ENCODE results near the gene HAUS3. TPM values are rescaled to one million over a fixed set of nuclear protein-coding genes. Genes with fewer than 3 reads are reported as not detected.
A peak's percentile ranks its signal among the peaks of the same experiment; 100 is the strongest.

The HAUS3 gene
- total and polyA plus RNA-seq, 2 of the 13 experiments (the other 11 are each of a cell fraction or from before 2014, with no cell fraction given), result 3.9 to 12.6 TPM

DNA sequence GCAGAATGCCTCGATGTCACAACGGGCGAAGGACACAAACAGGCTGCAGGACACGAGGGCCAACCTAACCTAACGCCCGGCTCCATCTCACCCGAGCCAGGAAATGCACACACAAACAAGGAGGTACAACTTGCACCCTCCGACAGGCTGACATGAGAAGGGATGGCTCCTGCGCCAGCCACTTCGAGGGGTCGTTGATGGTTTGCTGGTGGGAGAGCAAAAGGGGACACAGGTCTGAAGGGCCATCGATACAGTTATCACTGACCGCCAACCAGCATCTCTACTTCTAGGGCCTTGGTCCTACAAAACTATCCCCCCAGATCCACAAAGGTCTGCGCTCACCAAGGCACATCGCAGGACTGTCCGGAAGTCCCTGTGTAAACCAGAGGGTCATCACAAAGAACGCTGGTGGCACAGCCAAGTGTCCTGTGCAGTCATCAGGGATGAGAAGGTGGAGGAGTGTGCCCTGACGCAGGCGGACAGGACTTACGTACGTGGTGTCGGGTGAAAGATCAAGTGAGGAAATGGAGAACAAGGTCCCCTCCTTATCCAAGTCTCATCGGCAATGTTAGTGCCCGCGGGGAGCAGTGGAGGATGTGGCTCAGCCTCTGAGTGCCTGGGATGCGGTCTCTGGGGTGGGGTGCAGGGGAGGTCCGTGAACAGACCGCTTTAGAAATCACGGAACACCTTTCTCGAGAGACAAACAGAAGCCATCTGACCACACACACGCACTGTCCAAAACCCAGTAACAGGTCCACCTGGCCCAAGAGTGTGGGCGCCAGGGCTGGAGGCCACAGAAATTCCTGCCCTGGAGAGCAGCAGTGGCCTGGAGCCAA, 13.0 kb upstream of the HAUS3 start:
- Histone ChIP-seq H3K79me2 (ENCODE audit: insufficient read depth, low read length) (no peaks in the 10 kb centered on the region), H3K4me3 (replicated peaks in 1 of 3; ENCODE audit: insufficient read depth in 1 of 3, low read depth in 2 of 3, low read length in 3 of 3) (no peak overlapping the region), H4K20me1 (ENCODE audit: insufficient read depth, low read length) (no peaks in the 10 kb centered on the region), H3K27me3 (ENCODE audit: control insufficient read depth in 1 of 2, insufficient read depth in 2 of 2, low read length in 2 of 2) (no peaks in the 10 kb centered on the region), H3K4me1 (ENCODE audit: insufficient read depth, low read length) (peaks cover 7% of the 10 kb centered on the region), H2AFZ (ENCODE audit: low read length) (no peak overlapping the region), H3K4me2 (ENCODE audit: low read depth, low read length) (no peak overlapping the region), H3K9me3 (ENCODE audit: low read length) (no peaks in the 10 kb centered on the region), H3K9ac (ENCODE audit: insufficient read depth, low read depth, low read length) (no peak overlapping the region), H3K27ac (ENCODE audit: extremely low read length, insufficient read depth, low read length) (no peak overlapping the region), H3K36me3 (replicated peaks in 1 of 2; ENCODE audit: control insufficient read depth in 1 of 2, insufficient read depth in 2 of 2, low read length in 2 of 2) (peaks cover 9 to 16% of the 10 kb centered on the region in 2 experiments; a peak in 4 of 5 replicates)
- WGBS (ENCODE audit: low lambda C conversion rate), result 96% methylated on average over 25 of the region's 32 CpGs
- POLR2A ChIA-PET, result no interaction called here
- BruUV-seq (replicated peaks), result no TSS peak
- DNase-seq (ENCODE audit: low spot score) (no peak), ATAC-seq (no peak), FAIRE-seq (no peak)
- TF ChIP-seq HNRNPLL (IDR thresholded peaks at IDR 0.05; ENCODE audit: low read depth, low read length, poor library complexity, severe bottlenecking), result peak; percentile 21
- TF ChIP-seq, protein P1, sequence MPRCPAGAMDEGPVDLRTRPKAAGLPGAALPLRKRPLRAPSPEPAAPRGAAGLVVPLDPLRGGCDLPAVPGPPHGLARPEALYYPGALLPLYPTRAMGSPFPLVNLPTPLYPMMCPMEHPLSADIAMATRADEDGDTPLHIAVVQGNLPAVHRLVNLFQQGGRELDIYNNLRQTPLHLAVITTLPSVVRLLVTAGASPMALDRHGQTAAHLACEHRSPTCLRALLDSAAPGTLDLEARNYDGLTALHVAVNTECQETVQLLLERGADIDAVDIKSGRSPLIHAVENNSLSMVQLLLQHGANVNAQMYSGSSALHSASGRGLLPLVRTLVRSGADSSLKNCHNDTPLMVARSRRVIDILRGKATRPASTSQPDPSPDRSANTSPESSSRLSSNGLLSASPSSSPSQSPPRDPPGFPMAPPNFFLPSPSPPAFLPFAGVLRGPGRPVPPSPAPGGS (CRISPR knock-in tag; IDR thresholded peaks at IDR 0.05), result no peak
- in situ Hi-C loops (cut with HindIII; ENCODE audit: extremely low pct_ligation_motif_present, low pct_unique_long_range_greater_than_20kb) (no loop called here), intact Hi-C loops (cut with micrococcal nuclease; ENCODE audit: unreplicated experiment) (no loop called here)
- CTCF ChIA-PET (ENCODE audit: low intra/inter-chr PET ratio, low total read pairs), result no interaction called here

DNA sequence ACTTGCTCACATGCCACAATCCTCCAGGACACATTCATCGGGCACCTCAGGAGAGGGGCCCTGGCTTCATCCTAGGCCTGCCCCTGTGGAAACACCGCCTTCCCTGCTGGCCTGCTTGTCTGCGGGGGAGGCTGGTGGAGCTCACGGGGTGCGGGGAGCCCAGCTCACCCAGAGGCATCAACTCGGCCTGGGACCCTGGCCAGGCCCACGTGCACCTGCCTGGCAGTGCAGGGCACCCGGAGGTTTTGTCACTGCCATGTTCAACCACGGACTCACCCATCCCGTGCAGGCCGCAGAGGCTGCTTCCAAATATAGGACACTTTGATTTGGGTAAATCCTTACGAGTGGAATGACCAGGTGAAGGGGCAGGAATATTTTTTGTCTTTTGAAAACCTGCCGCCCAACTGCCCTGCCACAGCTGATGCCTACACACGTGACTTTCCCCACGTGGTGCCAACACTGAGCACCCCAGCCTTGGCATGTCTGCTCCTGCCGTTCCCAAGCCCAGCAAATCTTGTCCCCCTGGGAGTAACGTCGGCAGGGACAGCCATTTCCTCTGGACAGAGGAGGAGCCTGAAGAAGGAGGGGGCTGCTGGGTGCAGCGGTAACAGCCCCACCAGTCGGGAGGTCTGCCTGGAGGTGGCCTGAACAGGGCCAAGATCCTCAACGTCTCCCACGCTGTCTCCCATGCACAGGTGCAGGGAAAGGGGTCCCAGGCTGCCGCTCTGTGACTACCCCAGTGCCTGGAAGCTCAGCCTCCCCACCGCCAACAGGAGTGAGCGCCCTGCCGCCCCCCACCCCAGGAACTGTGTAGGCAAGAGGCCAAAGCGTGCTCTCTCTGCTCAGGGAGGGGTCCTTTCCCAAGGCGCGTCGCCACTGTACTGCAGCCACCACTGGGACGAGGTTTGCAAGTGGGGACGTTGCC, 11.5 kb upstream of the HAUS3 start:
- DNase-seq (ENCODE audit: low spot score), result no peak
- Histone ChIP-seq H3K36me3 (replicated peaks in 1 of 2; ENCODE audit: control insufficient read depth in 1 of 2, insufficient read depth in 2 of 2, low read length in 2 of 2) (peaks cover 11 to 16% of the 10 kb centered on the region in 2 experiments; a peak in 4 of 5 replicates), H3K9ac (ENCODE audit: insufficient read depth, low read depth, low read length) (no peak overlapping the region), H3K4me1 (ENCODE audit: insufficient read depth, low read length) (no peaks in the 10 kb centered on the region), H3K4me2 (ENCODE audit: low read depth, low read length) (no peak overlapping the region), H2AFZ (ENCODE audit: low read length) (no peak overlapping the region), H3K27me3 (ENCODE audit: control insufficient read depth in 1 of 2, insufficient read depth in 2 of 2, low read length in 2 of 2) (no peaks in the 10 kb centered on the region), H3K9me3 (ENCODE audit: low read length) (no peaks in the 10 kb centered on the region), H3K79me2 (ENCODE audit: insufficient read depth, low read length) (no peaks in the 10 kb centered on the region), H3K27ac (ENCODE audit: extremely low read length, insufficient read depth, low read length) (no peak overlapping the region), H4K20me1 (ENCODE audit: insufficient read depth, low read length) (no peaks in the 10 kb centered on the region), H3K4me3 (replicated peaks in 1 of 3; ENCODE audit: insufficient read depth in 1 of 3, low read depth in 2 of 3, low read length in 3 of 3) (no peak overlapping the region)
- no TSS peak for BruUV-seq (replicated peaks)
- CTCF ChIA-PET (ENCODE audit: low intra/inter-chr PET ratio, low total read pairs), result no interaction called here
- FAIRE-seq, result no peak
- TF ChIP-seq ZNF160 (CRISPR knock-in tag; IDR thresholded peaks at IDR 0.05) (no peak), KMT2A (CRISPR knock-in tag; IDR thresholded peaks at IDR 0.05) (no peak), FOSL2 (CRISPR knock-in tag; IDR thresholded peaks at IDR 0.05) (no peak), ZNF850 (CRISPR knock-in tag; conservative IDR thresholded peaks at IDR 0.05) (no peak), ZFP90 (CRISPR knock-in tag; IDR thresholded peaks at IDR 0.05; ENCODE audit: borderline replicate concordance) (no peak), ZNF232 (CRISPR knock-in tag; IDR thresholded peaks at IDR 0.05; ENCODE audit: borderline replicate concordance) (no peak), AGO2 (optimal IDR thresholded peaks at IDR 0.05; ENCODE audit: low read depth, low read length) (peak; percentile 67), RBFOX2 (IDR thresholded peaks at IDR 0.05; ENCODE audit: low read depth, low read length) (peak; percentile 16), ZSCAN21 (CRISPR knock-in tag; IDR thresholded peaks at IDR 0.05; ENCODE audit: borderline replicate concordance) (no peak)
- POLR2A ChIA-PET, result no interaction called here
- intact Hi-C loops (cut with micrococcal nuclease; ENCODE audit: unreplicated experiment) (no loop called here), in situ Hi-C loops (cut with HindIII; ENCODE audit: extremely low pct_ligation_motif_present, low pct_unique_long_range_greater_than_20kb) (no loop called here)
- 95% methylated on average over 24 of the region's 32 CpGs for WGBS (ENCODE audit: low lambda C conversion rate)
- ATAC-seq, result no peak

All from HepG2 (cell line).